Measurements from ENCODE around the gene GALNT18.

GALNT18 gene

GRCh38 chr11:11440144-11440543 lies 181.7 kb downstream of the GALNT18 start:
- no peak for DNase-seq (ENCODE audit: low read depth in 1 of 2, low spot score in 1 of 2)

DNA sequence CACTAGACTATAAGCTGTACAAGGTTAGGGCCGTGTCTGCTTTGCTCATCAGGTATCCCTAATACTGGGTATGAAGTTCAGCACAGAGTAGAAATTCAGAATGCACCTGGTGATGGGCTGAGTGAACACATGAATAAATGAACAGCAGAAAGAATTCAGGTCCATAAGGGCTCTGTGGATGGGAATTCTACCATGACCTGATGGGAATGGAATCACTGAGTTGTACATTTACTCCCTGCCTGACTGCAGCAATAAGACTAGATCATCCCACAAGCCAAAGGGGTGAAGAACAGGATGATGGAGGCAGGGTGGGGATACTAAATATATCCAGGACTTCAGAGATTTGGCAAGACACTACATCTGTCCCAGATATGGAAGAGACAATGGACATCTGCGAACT lies 182.2 kb downstream of the GALNT18 start:
- no peak for DNase-seq (ENCODE audit: low read depth in 1 of 2, low spot score in 1 of 2)

- DNase-seq (ENCODE audit: low read depth in 1 of 2, low spot score in 1 of 2) = no peak
Measured at GRCh38 chr11:11436715-11437313, 185.0 kb downstream of the GALNT18 start.

- no peak for DNase-seq (ENCODE audit: low read depth in 1 of 2, low spot score in 1 of 2)
Measured at GRCh38 chr11:11435635-11436034, 186.2 kb downstream of the GALNT18 start.

DNA sequence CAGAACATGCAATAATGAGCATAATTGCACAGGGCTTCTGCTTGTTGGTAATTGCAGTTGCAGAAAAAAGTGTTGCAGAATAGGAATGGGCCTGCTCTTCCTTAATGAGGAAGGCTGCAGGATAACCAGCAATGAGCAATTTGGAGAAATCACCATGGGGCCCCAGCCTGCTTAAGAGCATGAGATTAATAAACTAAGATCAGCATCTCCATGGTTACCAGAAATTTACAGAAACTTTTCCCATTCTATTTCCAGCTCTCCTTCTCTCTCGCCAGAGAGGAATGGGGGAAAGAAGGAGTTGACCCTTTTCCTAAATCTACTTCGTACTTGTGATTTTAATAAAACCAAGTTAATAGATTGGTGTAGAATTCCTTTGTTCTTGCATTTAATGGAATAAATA lies 187.8 kb downstream of the GALNT18 start:
- DNase-seq (ENCODE audit: low read depth in 1 of 2, low spot score in 1 of 2) = no peak

DNA sequence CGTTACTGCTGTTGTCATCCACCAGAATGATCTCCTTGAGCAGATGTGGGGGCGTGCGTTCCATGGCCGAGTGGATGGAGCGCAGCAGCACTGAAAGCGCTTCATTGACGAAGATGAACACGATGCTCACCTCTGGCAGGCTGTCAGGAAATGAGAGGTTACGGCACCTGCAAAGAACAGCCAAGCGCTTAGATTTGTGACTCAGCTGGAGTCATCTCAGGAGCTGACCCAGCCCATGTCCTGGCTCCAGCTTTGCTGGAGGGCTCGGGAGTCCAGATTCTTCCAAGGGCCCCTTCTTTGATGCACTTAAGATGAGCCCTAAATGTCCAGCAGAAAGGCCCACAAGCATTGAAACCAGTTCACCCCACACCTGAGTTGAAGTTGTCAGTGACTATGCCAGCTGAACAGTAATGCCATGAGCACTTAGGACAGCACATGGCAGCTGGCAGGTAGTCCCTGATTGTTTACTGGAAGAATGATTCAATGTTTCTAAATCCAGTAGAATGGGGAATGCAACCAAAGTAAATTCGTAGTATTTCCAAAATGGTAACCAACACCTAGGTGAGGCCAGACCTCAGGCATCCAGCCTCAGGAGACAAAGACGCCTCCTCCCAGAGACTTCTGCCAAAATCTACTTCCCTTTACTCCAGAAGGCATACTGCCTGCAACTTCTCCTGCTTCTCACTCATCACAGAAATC lies 189.0 kb downstream of the GALNT18 start:
- DNase-seq (ENCODE audit: low read depth in 1 of 2, low spot score in 1 of 2) = no peak

GRCh38 chr11:11430431-11430830 lies 191.4 kb downstream of the GALNT18 start:
- DNase-seq (ENCODE audit: low read depth in 1 of 2, low spot score in 1 of 2) = no peak

- no peak for DNase-seq (ENCODE audit: low read depth in 1 of 2, low spot score in 1 of 2)
Measured at GRCh38 chr11:11428714-11429113, 193.1 kb downstream of the GALNT18 start.

GRCh38 chr11:11427542-11427941 lies 194.3 kb downstream of the GALNT18 start:
- no peak for DNase-seq (ENCODE audit: low read depth in 1 of 2, low spot score in 1 of 2)

- no peak for DNase-seq (ENCODE audit: low read depth in 1 of 2, low spot score in 1 of 2)
Measured at GRCh38 chr11:11427140-11427539, 194.7 kb downstream of the GALNT18 start.

GRCh38 chr11:11426226-11426952 lies 195.4 kb downstream of the GALNT18 start:
- no peak for DNase-seq (ENCODE audit: low read depth in 1 of 2, low spot score in 1 of 2)

GRCh38 chr11:11425806-11426205 lies 196.0 kb downstream of the GALNT18 start:
- no peak for DNase-seq (ENCODE audit: low read depth in 1 of 2, low spot score in 1 of 2)

- DNase-seq (ENCODE audit: low read depth in 1 of 2, low spot score in 1 of 2) = no peak
Measured at GRCh38 chr11:11424688-11425087, 197.1 kb downstream of the GALNT18 start.

GRCh38 chr11:11422411-11423128 lies 199.2 kb downstream of the GALNT18 start:
- no peak for DNase-seq (ENCODE audit: low read depth in 1 of 2, low spot score in 1 of 2)

DNA sequence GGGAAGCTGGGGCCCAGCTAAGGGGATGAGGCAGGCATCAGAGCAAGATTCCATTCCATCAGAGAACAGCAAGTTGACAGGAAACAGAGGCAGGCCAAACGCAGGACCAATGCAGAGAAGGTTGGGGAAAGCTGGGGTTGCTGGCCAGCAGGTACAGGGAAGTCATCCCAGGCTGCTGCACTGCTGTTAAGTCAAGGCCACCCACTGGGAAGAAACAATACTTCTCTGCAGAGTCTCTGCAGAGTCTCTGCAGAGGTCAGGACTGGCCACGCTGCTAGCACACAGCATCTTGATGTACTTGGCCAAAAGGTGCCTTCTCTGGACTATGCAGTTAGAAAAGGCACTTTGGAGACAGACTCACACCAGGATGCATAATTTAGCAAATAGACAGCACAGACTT lies 200.3 kb downstream of the GALNT18 start:
- DNase-seq (ENCODE audit: low read depth in 1 of 2, low spot score in 1 of 2) = no peak

- DNase-seq (ENCODE audit: low read depth in 1 of 2, low spot score in 1 of 2) = no peak
Measured at GRCh38 chr11:11420899-11421285, 200.9 kb downstream of the GALNT18 start.

DNA sequence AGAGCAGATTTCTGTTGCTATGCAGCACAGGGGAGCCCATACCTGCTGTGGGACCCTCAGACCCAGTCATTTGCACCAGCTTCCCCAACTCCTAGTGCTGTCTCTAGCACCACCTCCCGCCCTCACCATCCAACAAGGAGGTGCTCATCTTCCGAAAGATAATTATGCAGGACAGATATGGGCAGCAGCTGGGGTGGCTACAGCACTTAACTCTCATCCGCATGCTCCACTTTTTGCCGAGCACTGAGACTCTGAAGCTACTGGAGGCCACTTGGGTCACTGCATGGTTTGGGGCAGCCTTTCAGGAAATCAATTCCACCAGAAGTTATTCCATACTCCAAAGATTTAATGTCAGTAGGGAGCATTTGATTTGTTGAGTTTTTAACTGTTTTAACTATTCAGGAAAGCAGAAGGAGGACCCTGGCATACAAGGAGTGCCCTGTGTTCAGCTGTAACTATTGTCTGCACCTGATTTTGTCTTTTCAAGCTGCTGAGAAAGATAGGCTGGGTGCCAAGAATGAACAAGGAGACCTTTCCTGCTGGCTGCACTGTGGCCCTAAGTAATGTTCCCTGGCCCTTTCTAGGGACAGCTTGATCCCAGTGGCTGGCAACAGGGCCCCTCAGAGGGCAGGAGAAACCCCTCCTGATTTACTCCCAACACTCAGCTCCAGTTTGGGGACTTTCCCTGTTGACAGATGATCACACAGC lies 201.5 kb downstream of the GALNT18 start:
- no peak for DNase-seq (ENCODE audit: low read depth in 1 of 2, low spot score in 1 of 2)

DNA sequence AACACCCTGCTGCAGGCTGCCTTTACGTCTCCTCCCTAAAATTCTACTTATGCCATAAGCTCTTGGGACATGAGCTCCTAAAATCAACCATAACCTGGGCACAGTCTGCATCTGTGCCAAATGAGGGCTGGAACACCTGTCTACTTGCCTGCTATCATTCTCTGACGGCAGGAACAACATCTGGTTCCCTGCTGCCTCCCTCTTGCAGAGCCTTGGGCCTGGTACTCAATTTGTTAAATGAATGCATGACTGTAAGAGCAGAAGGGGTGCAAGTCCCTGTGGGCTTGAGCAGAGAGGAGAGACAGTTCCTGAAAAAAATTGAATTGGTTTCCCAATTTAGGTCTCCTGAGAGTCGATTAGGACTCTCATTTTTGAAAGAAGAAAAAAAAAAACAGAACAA lies 202.1 kb downstream of the GALNT18 start:
- DNase-seq (ENCODE audit: low read depth in 1 of 2, low spot score in 1 of 2) = no peak

DNA sequence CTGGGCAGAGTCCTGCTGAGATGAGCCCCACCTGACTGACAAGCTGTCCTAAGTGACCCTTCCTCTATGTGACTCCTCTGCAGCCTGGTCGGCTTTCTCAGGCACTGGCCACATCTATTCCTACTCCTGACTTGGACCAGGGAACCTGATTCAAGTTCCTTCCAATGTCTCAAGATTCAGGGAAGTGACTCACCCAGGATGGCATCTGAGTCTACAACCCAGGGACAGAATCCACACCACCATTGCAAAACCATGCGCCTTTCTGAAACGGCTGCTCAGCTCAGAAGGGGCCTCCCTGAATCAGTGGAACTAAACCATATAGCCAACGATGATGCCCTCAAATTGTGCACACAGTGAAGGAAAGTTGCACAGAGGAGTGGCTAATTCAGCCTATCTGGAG lies 204.9 kb downstream of the GALNT18 start:
- DNase-seq (ENCODE audit: low read depth in 1 of 2, low spot score in 1 of 2) = no peak

DNA sequence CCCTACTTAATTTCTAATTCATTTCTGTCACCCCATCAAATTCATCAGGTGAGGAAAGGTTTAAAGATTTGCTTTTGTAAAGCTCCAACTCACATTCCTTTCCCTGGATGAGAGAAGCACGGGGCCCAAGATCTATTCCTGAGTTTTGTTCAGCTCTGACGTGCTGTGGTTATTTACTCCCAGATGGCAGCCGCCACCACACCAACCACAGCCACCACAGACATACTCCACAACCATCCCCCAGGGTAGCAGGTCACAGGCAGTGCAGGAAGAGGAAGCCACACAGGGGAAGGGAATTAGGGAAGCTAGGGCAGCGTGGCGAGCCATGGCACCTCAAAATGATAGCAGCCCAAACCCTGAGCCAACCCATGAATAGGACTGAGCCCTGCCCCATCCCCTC lies 205.3 kb downstream of the GALNT18 start:
- no peak for DNase-seq (ENCODE audit: low read depth in 1 of 2, low spot score in 1 of 2)

- DNase-seq (ENCODE audit: low read depth in 1 of 2, low spot score in 1 of 2) = no peak
Measured at GRCh38 chr11:11415901-11416300, 205.9 kb downstream of the GALNT18 start.
